SK-N-SH (cell line): ENCODE measurements around the gene LRP10. TPM values are rescaled to one million over a fixed set of nuclear protein-coding genes. Genes with fewer than 3 reads are reported as not detected.

Experiments
- CTCF ChIA-PET: fragments of 300-600, 350-600 bp; formaldehyde crosslinking; extraction: SDS; loops from one replicate; lab custom pipeline; 2021; lab: Yijun Ruan, JAX
- POLR2A ChIA-PET: fragments of 350-600 bp; sonication (Branson Sonifier 250); formaldehyde crosslinking; extraction: SDS; loops from one replicate; lab custom pipeline; 2020; ENCODE audit warnings: antibody characterized with exemption, inconsistent platforms; lab: Yijun Ruan, JAX
- DNase-seq: peaks from one replicate; pipeline ENCODE4 v3.0.0; 2012
- H2AFZ ChIP-seq: fragments of 200-600 bp; sonication (generic); 2 replicates; pipeline ENCODE4 v1.8.1; 2016; ENCODE audit warnings: antibody characterized with exemption, mild to moderate bottlenecking, low read depth
- H3F3A ChIP-seq: fragments of 200-600 bp; sonication (generic); replicated peaks from 2 replicates; pipeline ENCODE3; 2016; ENCODE audit warnings: antibody characterized with exemption, mild to moderate bottlenecking; ENCODE audit not compliant: insufficient read depth
- H3K27ac ChIP-seq, 2 experiments: fragments of 200-500 bp in 1 of 2; fragments of 200-600 bp in 1 of 2; sonication (Bioruptor generic) in 1 of 2; sonication (generic), shearing (Covaris generic) in 1 of 2; 2 replicates each; pipeline versions ENCODE4 v1.5.1 to v1.6.1; 2014 to 2016; ENCODE audit warnings: low read depth in 2 of 2, inconsistent platforms in 1 of 2, low read length in 1 of 2, mild to moderate bottlenecking in 1 of 2, mixed read lengths in 1 of 2
- H3K27me3 ChIP-seq: fragments of 200-600 bp; sonication (generic), shearing (Covaris generic); 2 replicates; pipeline ENCODE4 v1.6.1; 2016; ENCODE audit warnings: mixed run types; ENCODE audit not compliant: insufficient read depth
- H3K36me3 ChIP-seq, 2 experiments: fragments of 200-500 bp in 1 of 2; fragments of 200-600 bp in 1 of 2; sonication (Bioruptor generic) in 1 of 2; sonication (generic) in 1 of 2; replicated peaks in 1 of 2; 2 replicates each; pipeline versions ENCODE3 to v1.5.1; 2014 to 2016; ENCODE audit warnings: low read length in 1 of 2, mild to moderate bottlenecking in 1 of 2; ENCODE audit not compliant: insufficient read depth in 2 of 2, control insufficient read depth in 1 of 2
- H3K4me1 ChIP-seq, 2 experiments: fragments of 200-500 bp in 1 of 2; fragments of 200-600 bp in 1 of 2; sonication (Bioruptor generic) in 1 of 2; sonication (generic), shearing (Covaris generic) in 1 of 2; 2 replicates each; pipeline versions ENCODE4 v1.5.1 to v1.6.1; 2014 to 2016; ENCODE audit warnings: low read depth in 1 of 2, low read length in 1 of 2, mixed run types in 1 of 2; ENCODE audit not compliant: insufficient read depth in 2 of 2, control insufficient read depth in 1 of 2
- H3K4me2 ChIP-seq: fragments of 200-600 bp; sonication (generic), shearing (Covaris generic); 2 replicates; pipeline ENCODE4 v1.6.1; 2017; ENCODE audit warnings: mixed run types
- H3K4me3 ChIP-seq, 2 experiments: fragments of 200-500 bp in 1 of 2; fragments of 200-600 bp in 1 of 2; sonication (Bioruptor generic) in 1 of 2; sonication (generic), shearing (Covaris generic) in 1 of 2; 2 replicates each; pipeline versions ENCODE4 v1.5.1 to v1.8.1; 2014 to 2016; ENCODE audit warnings: low read depth in 2 of 2, inconsistent platforms in 1 of 2, low read length in 1 of 2, mild to moderate bottlenecking in 1 of 2, mixed read lengths in 1 of 2, moderate library complexity in 1 of 2
- H3K79me2 ChIP-seq: fragments of 200-600 bp; sonication (generic); 2 replicates; pipeline ENCODE4 v1.8.1; 2017; ENCODE audit warnings: mild to moderate bottlenecking; ENCODE audit not compliant: insufficient read depth
- H3K9ac ChIP-seq: fragments of 200-600 bp; sonication (generic); 2 replicates; pipeline ENCODE4 v1.6.1; 2017; ENCODE audit warnings: mixed run types
- H3K9me2 ChIP-seq: fragments of 200-600 bp; sonication (generic); 2 replicates; pipeline ENCODE4 v1.6.1; 2017; ENCODE audit warnings: mixed run types
- H3K9me3 ChIP-seq: fragments of 200-600 bp; sonication (generic); 2 replicates; pipeline ENCODE4 v1.6.1; 2017; ENCODE audit warnings: mixed run types, mild to moderate bottlenecking, moderate library complexity
- H4K20me1 ChIP-seq: fragments of 200-600 bp; sonication (generic); 2 replicates; pipeline ENCODE4 v1.6.1; 2017; ENCODE audit warnings: mild to moderate bottlenecking, mixed run types; ENCODE audit not compliant: insufficient read depth
- EP300 ChIP-seq, 2 experiments: IDR thresholded peaks; 2 replicates each; pipeline versions ENCODE4 v1.4.0 to v1.6.1; 2012; ENCODE audit warnings: borderline replicate concordance in 1 of 2, low read depth in 1 of 2, low read length in 1 of 2
- FOXM1 ChIP-seq: IDR thresholded peaks from 2 replicates; pipeline ENCODE4 v1.4.0; 2012; ENCODE audit warnings: low read depth, mild to moderate bottlenecking
- RAD21 ChIP-seq: IDR thresholded peaks from 2 replicates; pipeline ENCODE4 v1.6.1; 2012; ENCODE audit warnings: mild to moderate bottlenecking, low read length
- SIN3A ChIP-seq: IDR thresholded peaks from 2 replicates; pipeline ENCODE4 v1.6.1; 2012; ENCODE audit warnings: low read depth, mild to moderate bottlenecking, low read length, moderate library complexity, borderline replicate concordance
- SMC3 ChIP-seq: IDR thresholded peaks from 2 replicates; pipeline ENCODE4 v1.6.1; 2012; ENCODE audit warnings: low read depth, low read length, improper control_type of control experiment
- TAF1 ChIP-seq: IDR thresholded peaks from 2 replicates; pipeline ENCODE4 v1.6.1; 2012; ENCODE audit warnings: low read depth, mild to moderate bottlenecking, low read length, moderate library complexity, borderline replicate concordance
- YY1 ChIP-seq: IDR thresholded peaks from 2 replicates; pipeline ENCODE4 v1.4.0; 2012; ENCODE audit warnings: low read depth, mild to moderate bottlenecking
- WGBS: methylation state at CpG from one replicate; pipeline ENCODE4 v1.1.6; 2017; ENCODE audit warnings: low lambda C conversion rate; 5-methylcytosine and 5-hydroxymethylcytosine counted together
- polyA plus RNA-seq, 3 experiments: library from polyadenylated mRNA; depleted of rRNA; stranded (reverse); fragments of >200 nt; gene quantifications; 2 replicates each; pipeline ENCODE4 v1.2.3, GENCODE V29; 2012
- TF ChIP-seq, protein P1 (sequence below): IDR thresholded peaks from 2 replicates; pipeline ENCODE4 v1.4.0; 2012; ENCODE audit warnings: low read depth, borderline replicate concordance
- TF ChIP-seq, protein P2 (sequence below): IDR thresholded peaks from 2 replicates; pipeline ENCODE4 v1.4.0; 2012; ENCODE audit warnings: low read depth
- TF ChIP-seq, protein P3 (sequence below): fragments of 200-600 bp; sonication (generic); IDR thresholded peaks from 2 replicates; pipeline ENCODE4 v1.6.1; 2017; ENCODE audit warnings: antibody characterized with exemption, mild to moderate bottlenecking, moderate library complexity
- TF ChIP-seq, protein P4 (sequence below): fragments of 150-350 bp; IDR thresholded peaks from 2 replicates; pipeline ENCODE4 v1.6.1; 2016; ENCODE audit warnings: mild to moderate bottlenecking, low read depth, low read length

Gene LRP10
- polyA plus RNA-seq, 1 of the 3 experiments (the other 2 are of a cell fraction): 117 TPM

DNA sequence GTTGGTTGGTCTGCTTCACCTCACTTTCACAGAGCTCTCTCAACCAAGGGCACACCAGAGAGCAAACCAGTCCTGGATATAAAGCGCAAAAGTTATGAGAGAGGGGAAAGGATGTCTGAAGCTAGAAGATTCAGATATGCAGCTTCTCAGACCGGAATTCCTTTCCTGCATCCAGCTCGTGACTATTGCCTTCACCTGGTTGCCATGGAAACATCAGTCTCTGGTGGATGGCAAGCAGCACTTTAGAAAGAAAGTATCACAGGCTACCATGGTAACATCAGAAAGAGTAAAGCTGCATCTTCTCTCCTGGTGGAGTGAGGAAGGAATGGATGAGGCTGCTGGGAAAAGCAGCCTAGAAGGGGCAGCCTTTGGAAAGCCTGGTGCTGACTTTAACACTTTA lies 25.2 kb downstream of the LRP10 start:
- TF ChIP-seq, protein P1, sequence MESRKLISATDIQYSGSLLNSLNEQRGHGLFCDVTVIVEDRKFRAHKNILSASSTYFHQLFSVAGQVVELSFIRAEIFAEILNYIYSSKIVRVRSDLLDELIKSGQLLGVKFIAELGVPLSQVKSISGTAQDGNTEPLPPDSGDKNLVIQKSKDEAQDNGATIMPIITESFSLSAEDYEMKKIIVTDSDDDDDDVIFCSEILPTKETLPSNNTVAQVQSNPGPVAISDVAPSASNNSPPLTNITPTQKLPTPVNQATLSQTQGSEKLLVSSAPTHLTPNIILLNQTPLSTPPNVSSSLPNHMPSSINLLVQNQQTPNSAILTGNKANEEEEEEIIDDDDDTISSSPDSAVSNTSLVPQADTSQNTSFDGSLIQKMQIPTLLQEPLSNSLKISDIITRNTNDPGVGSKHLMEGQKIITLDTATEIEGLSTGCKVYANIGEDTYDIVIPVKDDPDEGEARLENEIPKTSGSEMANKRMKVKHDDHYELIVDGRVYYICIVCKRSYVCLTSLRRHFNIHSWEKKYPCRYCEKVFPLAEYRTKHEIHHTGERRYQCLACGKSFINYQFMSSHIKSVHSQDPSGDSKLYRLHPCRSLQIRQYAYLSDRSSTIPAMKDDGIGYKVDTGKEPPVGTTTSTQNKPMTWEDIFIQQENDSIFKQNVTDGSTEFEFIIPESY: no peak
- TF ChIP-seq RAD21: no peak
- TF ChIP-seq SIN3A: no peak
- no peak for TF ChIP-seq YY1
- TF ChIP-seq, protein P2, sequence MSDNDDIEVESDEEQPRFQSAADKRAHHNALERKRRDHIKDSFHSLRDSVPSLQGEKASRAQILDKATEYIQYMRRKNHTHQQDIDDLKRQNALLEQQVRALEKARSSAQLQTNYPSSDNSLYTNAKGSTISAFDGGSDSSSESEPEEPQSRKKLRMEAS: no peak
- TF ChIP-seq FOXM1: no peak
- TF ChIP-seq, protein P3, sequence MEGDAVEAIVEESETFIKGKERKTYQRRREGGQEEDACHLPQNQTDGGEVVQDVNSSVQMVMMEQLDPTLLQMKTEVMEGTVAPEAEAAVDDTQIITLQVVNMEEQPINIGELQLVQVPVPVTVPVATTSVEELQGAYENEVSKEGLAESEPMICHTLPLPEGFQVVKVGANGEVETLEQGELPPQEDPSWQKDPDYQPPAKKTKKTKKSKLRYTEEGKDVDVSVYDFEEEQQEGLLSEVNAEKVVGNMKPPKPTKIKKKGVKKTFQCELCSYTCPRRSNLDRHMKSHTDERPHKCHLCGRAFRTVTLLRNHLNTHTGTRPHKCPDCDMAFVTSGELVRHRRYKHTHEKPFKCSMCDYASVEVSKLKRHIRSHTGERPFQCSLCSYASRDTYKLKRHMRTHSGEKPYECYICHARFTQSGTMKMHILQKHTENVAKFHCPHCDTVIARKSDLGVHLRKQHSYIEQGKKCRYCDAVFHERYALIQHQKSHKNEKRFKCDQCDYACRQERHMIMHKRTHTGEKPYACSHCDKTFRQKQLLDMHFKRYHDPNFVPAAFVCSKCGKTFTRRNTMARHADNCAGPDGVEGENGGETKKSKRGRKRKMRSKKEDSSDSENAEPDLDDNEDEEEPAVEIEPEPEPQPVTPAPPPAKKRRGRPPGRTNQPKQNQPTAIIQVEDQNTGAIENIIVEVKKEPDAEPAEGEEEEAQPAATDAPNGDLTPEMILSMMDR: no peak
- H3K4me2 ChIP-seq: no peak overlapping the region
- no peaks in the 10 kb centered on the region for H4K20me1 ChIP-seq
- CTCF ChIA-PET: interaction anchor here (0.7 to 3.0 kb wide), 8 partner anchors 11 to 327 kb away, joined by 3 to 25 read pairs (median 4); partner anchors contain the start of gene LRP10
- H3K27ac ChIP-seq: no peak overlapping the region
- POLR2A ChIA-PET: interaction anchor here (0.7 kb wide), 1 partner anchor 43 kb away, joined by 3 read pairs; no protein-coding TSS in a partner anchor
- WGBS: 97% methylated on average over 3 of the region's 3 CpGs
- no peak overlapping the region for H3K4me3 ChIP-seq
- H3K36me3 ChIP-seq: peaks cover 0 to 18% of the 10 kb centered on the region in 2 experiments
- H3K9me2 ChIP-seq: no peaks in the 10 kb centered on the region
- H2AFZ ChIP-seq: no peak overlapping the region
- no peaks in the 10 kb centered on the region for H3K27me3 ChIP-seq
- H3K9ac ChIP-seq: no peak overlapping the region
- peaks cover 0 to 14% of the 10 kb centered on the region in 2 experiments; a peak in 3 of 4 replicates for H3K4me1 ChIP-seq
- DNase-seq: no peak
- H3F3A ChIP-seq: peaks cover 15% of the 10 kb centered on the region
- no peaks in the 10 kb centered on the region for H3K9me3 ChIP-seq
- H3K79me2 ChIP-seq: no peaks in the 10 kb centered on the region

DNA sequence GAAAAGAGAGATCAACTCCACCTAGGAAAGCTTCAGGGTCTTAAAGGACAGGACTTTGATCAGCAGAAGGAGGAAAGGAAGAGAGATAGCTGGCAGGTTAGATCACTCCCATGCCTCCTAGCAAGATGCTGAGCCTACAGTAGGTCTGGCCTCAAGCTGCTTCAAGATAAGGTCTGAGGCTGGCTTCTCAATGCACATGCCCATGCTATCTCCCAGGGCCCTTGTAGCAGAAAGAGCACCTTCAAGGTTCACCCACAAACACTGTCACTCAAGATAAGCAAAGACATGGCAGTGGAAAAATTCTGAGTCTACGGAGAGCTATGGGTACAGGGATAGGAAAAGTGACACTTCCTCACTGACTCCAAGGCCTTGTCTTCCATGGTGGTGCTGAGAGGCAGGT lies 25.8 kb downstream of the LRP10 start:
- Histone ChIP-seq H3K4me2 (no peak overlapping the region), H3K4me3 (no peak overlapping the region), H3F3A (peaks cover 15% of the 10 kb centered on the region), H3K79me2 (no peaks in the 10 kb centered on the region), H3K9ac (no peak overlapping the region), H4K20me1 (no peaks in the 10 kb centered on the region), H2AFZ (no peak overlapping the region), H3K27ac (peak overlapping the region in 1 of 2 experiments; percentile 62; a peak in 1 of 4 replicates), H3K4me1 (peaks cover 0 to 14% of the 10 kb centered on the region in 2 experiments; a peak in 3 of 4 replicates), H3K9me2 (no peaks in the 10 kb centered on the region), H3K27me3 (no peaks in the 10 kb centered on the region), H3K9me3 (no peaks in the 10 kb centered on the region), H3K36me3 (peaks cover 1 to 24% of the 10 kb centered on the region in 2 experiments)
- WGBS: 100% methylated on average over 1 of the region's 1 CpG
- no peak for DNase-seq
- ChIA-PET CTCF (interaction anchor here (0.9 to 3.0 kb wide), 5 partner anchors 11 to 42 kb away, joined by 3 to 25 read pairs (median 4); partner anchors contain the start of gene LRP10), POLR2A (interaction anchor here (0.7 kb wide), 1 partner anchor 44 kb away, joined by 3 read pairs; no protein-coding TSS in a partner anchor)
- TF ChIP-seq, protein P4, sequence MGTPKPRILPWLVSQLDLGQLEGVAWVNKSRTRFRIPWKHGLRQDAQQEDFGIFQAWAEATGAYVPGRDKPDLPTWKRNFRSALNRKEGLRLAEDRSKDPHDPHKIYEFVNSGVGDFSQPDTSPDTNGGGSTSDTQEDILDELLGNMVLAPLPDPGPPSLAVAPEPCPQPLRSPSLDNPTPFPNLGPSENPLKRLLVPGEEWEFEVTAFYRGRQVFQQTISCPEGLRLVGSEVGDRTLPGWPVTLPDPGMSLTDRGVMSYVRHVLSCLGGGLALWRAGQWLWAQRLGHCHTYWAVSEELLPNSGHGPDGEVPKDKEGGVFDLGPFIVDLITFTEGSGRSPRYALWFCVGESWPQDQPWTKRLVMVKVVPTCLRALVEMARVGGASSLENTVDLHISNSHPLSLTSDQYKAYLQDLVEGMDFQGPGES: no peak
- TF ChIP-seq, protein P2: no peak
- TF ChIP-seq EP300 (IDR thresholded peaks at IDR 0.05; ENCODE audit: borderline replicate concordance in 1 of 2, low read depth in 1 of 2, low read length in 1 of 2): no peak
- no peak for TF ChIP-seq SMC3
- no peak for TF ChIP-seq TAF1
